GM21723 (cell line): ENCODE data around the gene PIEZO2.
A peak's percentile ranks its signal among the peaks of the same experiment; 100 is the strongest.

ENCODE experiments used
- ATAC-seq: cut with Tn5 transposase; IDR thresholded peaks from one replicate; pipeline ENCODE4 v1.9.1; 2021; ENCODE audit warnings: mild to moderate bottlenecking, moderate library complexity; ENCODE audit not compliant: unreplicated experiment

Gene PIEZO2

GRCh38 chr18:10907749-10908148 lies 241.6 kb downstream of the PIEZO2 start:
- ATAC-seq: no peak

- ATAC-seq: no peak
These were observed 248.0 kb downstream of the PIEZO2 start for GRCh38 chr18:10901329-10901728.

GRCh38 chr18:10900435-10900834 lies 248.9 kb downstream of the PIEZO2 start:
- no peak for ATAC-seq

- ATAC-seq: no peak
These were observed 249.9 kb downstream of the PIEZO2 start for GRCh38 chr18:10899481-10899880.

- no peak for ATAC-seq
These were observed 250.9 kb downstream of the PIEZO2 start for GRCh38 chr18:10898417-10898974.

- no peak for ATAC-seq
These were observed 252.5 kb downstream of the PIEZO2 start for GRCh38 chr18:10896851-10897250.

GRCh38 chr18:10895976-10896375 lies 253.4 kb downstream of the PIEZO2 start:
- ATAC-seq: no peak

- ATAC-seq: no peak
These were observed 254.9 kb downstream of the PIEZO2 start for GRCh38 chr18:10894501-10894900.

GRCh38 chr18:10893761-10894160 lies 255.6 kb downstream of the PIEZO2 start:
- ATAC-seq: no peak

- ATAC-seq: no peak
These were observed 256.2 kb downstream of the PIEZO2 start for GRCh38 chr18:10893196-10893595.

- ATAC-seq: no peak
These were observed 256.6 kb downstream of the PIEZO2 start for GRCh38 chr18:10892786-10893185.

- no peak for ATAC-seq
These were observed 259.3 kb downstream of the PIEZO2 start for GRCh38 chr18:10890022-10890421.

GRCh38 chr18:10878703-10879102 lies 270.7 kb downstream of the PIEZO2 start:
- ATAC-seq: peak; percentile 92

GRCh38 chr18:10877987-10878386 lies 271.4 kb downstream of the PIEZO2 start:
- ATAC-seq: no peak

GRCh38 chr18:10875811-10876210 lies 273.6 kb downstream of the PIEZO2 start:
- ATAC-seq: no peak

GRCh38 chr18:10872304-10872703 lies 277.1 kb downstream of the PIEZO2 start:
- ATAC-seq: no peak

GRCh38 chr18:10864722-10865121 lies 284.6 kb downstream of the PIEZO2 start:
- ATAC-seq: no peak

GRCh38 chr18:10863026-10863425 lies 286.3 kb downstream of the PIEZO2 start:
- ATAC-seq: no peak

- no peak for ATAC-seq
These were observed 288.4 kb downstream of the PIEZO2 start for GRCh38 chr18:10860928-10861327.

GRCh38 chr18:10860382-10860781 lies 289.0 kb downstream of the PIEZO2 start:
- ATAC-seq: no peak

GRCh38 chr18:10858477-10858876 lies 290.9 kb downstream of the PIEZO2 start:
- no peak for ATAC-seq

- ATAC-seq: no peak
These were observed 293.2 kb downstream of the PIEZO2 start for GRCh38 chr18:10856132-10856531.
